ENCODE results near the gene GARIN3. TPM values are rescaled to one million over a fixed set of nuclear protein-coding genes. Genes with fewer than 3 reads are reported as not detected.

Gene GARIN3
- total and polyA plus RNA-seq, 9 donors, result not detected

DNA sequence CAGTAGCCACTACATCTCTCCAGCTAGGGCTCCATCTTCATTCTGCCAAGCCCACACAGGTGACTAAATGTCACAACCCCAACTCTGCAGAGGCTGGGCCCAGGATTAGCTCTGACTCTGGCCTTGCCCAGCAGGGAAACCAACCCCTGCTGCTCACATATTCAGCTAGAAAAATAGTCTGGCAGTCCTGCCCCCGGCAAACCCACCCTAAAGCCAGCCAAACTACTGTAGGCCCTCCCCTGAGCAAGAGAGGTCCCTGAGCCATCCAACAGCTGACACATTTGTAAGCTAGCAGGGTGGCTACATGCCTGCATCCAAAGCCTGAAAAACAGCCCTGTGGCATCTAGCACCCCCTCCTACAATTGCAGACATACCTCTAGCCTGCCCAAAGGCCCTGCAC is 46.0 kb downstream of the GARIN3 start:
- 73 to 89% (median 88%) methylated on average over 1 of the region's 1 CpG for WGBS, 3 donors
- no peak for DNase-seq
- Histone ChIP-seq H3K4me1 (ENCODE audit: insufficient read depth) (no peaks in the 10 kb centered on the region), H3K27me3 (no peaks in the 10 kb centered on the region), H3K9me3 (peaks cover 0 to 3% of the 10 kb centered on the region in 2 donors), H3K36me3 (no peaks in the 10 kb centered on the region), H3K27ac (no peak overlapping the region), H3K4me3 (no peak overlapping the region)
- TF ChIP-seq, protein P1, sequence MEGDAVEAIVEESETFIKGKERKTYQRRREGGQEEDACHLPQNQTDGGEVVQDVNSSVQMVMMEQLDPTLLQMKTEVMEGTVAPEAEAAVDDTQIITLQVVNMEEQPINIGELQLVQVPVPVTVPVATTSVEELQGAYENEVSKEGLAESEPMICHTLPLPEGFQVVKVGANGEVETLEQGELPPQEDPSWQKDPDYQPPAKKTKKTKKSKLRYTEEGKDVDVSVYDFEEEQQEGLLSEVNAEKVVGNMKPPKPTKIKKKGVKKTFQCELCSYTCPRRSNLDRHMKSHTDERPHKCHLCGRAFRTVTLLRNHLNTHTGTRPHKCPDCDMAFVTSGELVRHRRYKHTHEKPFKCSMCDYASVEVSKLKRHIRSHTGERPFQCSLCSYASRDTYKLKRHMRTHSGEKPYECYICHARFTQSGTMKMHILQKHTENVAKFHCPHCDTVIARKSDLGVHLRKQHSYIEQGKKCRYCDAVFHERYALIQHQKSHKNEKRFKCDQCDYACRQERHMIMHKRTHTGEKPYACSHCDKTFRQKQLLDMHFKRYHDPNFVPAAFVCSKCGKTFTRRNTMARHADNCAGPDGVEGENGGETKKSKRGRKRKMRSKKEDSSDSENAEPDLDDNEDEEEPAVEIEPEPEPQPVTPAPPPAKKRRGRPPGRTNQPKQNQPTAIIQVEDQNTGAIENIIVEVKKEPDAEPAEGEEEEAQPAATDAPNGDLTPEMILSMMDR (IDR thresholded peaks at IDR 0.05), result no peak
- TF ChIP-seq EP300 (IDR thresholded peaks at IDR 0.05) (no peak), POLR2A (IDR thresholded peaks at IDR 0.05) (no peak)
- intact Hi-C loops (cut with DNase I), result no loop called here

DNA sequence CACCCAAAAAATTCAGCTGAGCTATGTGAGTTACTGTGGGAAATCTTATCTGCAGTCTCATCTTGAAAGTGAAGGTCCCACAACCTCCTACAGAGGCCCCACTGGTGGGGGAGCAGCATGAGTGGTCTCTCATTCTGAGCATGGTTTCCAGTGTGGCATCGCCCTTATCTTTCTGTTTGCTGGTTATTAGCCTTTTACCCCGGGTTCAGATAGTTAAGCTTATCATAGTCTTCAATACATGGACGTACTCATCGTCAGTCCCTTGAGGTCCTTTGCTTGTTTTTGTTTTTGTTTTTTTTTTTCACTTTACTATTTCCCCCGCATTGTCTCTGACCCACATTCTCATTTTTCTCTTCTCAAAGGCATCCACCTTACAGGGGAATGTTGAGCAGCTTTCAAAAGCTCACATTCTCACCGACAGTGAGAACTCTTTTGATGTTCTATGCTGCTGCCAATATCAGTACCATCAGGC is 49.5 kb downstream of the GARIN3 start:
- no peak for DNase-seq
- no peaks in the 10 kb centered on the region for H3K27me3 ChIP-seq
- H3K27ac ChIP-seq, result no peak overlapping the region
- intact Hi-C loops (cut with DNase I), result no loop called here
- peaks cover 0 to 3% of the 10 kb centered on the region in 2 donors for H3K9me3 ChIP-seq
- 69 to 73% (median 69%) methylated on average over 6 of the region's 6 CpGs for WGBS, 3 donors
- H3K4me1 ChIP-seq (ENCODE audit: insufficient read depth), result no peaks in the 10 kb centered on the region
- no peaks in the 10 kb centered on the region for H3K36me3 ChIP-seq
- H3K4me3 ChIP-seq, result no peak overlapping the region
- TF ChIP-seq, protein P1 (IDR thresholded peaks at IDR 0.05), result no peak
- TF ChIP-seq EP300 (IDR thresholded peaks at IDR 0.05) (no peak), POLR2A (IDR thresholded peaks at IDR 0.05) (no peak)

DNA sequence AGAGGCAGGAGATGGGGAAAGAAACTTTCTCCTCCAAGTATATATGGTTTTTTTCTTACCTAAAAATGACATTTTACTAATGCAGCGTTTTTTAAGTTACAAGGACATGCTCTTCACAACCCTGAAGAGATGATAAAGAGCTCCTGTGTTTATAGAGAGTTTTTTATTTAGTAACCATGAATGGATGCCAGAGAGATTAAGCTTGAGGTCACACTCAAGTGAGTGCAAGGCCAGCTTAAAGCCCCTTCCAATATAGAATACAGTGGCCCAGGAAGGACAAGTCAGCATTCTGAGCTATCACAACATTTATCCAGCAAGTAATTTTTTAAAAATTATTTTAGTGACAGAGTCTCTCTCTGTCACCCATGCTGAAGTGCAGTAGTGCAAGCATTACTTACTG is 50.6 kb downstream of the GARIN3 start:
- WGBS, 3 donors, result 6 to 32% (median 10%) methylated on average over 1 of the region's 1 CpG
- intact Hi-C loops (cut with DNase I), result no loop called here
- no peaks in the 10 kb centered on the region for H3K9me3 ChIP-seq
- no peak for TF ChIP-seq POLR2A (IDR thresholded peaks at IDR 0.05)
- TF ChIP-seq EP300 (IDR thresholded peaks at IDR 0.05), result no peak
- TF ChIP-seq, protein P1 (IDR thresholded peaks at IDR 0.05), result no peak
- H3K27me3 ChIP-seq, result no peaks in the 10 kb centered on the region
- H3K27ac ChIP-seq, result no peak overlapping the region
- no peaks in the 10 kb centered on the region for H3K4me1 ChIP-seq (ENCODE audit: insufficient read depth)
- H3K4me3 ChIP-seq, result no peak overlapping the region
- DNase-seq, result no peak
- no peaks in the 10 kb centered on the region for H3K36me3 ChIP-seq

DNA sequence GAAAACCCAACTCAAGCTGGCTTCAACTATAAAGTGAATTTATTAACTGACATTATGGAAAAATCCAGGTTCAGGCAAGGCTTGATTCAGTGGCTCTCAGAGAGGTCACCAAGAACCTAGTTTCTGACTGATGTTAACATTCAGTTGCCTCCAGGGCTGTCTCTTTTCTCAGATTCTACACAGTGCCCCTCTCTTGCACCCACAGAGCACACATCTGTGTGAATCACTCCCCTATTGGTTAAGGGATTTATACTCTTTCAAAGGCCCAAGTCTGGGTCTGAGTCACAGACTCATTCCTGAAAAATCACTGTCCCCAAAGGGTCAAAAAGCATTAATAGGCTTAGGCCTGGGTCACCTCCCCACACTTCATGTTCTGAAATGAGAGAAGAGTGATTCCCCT is 51.1 kb downstream of the GARIN3 start:
- Histone ChIP-seq H3K4me3 (no peak overlapping the region), H3K27ac (no peak overlapping the region), H3K36me3 (no peaks in the 10 kb centered on the region), H3K9me3 (no peaks in the 10 kb centered on the region), H3K27me3 (no peaks in the 10 kb centered on the region), H3K4me1 (ENCODE audit: insufficient read depth) (no peaks in the 10 kb centered on the region)
- TF ChIP-seq EP300 (IDR thresholded peaks at IDR 0.05), result no peak
- no peak for TF ChIP-seq POLR2A (IDR thresholded peaks at IDR 0.05)
- TF ChIP-seq, protein P1 (IDR thresholded peaks at IDR 0.05), result no peak
- DNase-seq, result no peak
- intact Hi-C loops (cut with DNase I), result no loop called here

All from ovary (tissue), 9 donors.